Fibroblast of villous mesenchyme (primary cell): Measurements from ENCODE around the gene ZMYM2. TPM values are rescaled to one million over a fixed set of nuclear protein-coding genes. Genes with fewer than 3 reads are reported as not detected.

ENCODE experiments used
- DNase-seq: peaks from one replicate; pipeline ENCODE4 v3.0.0-alpha.2; 2010; ENCODE audit warnings: low read depth
- H3K4me3 ChIP-seq: 2 replicates; pipeline ENCODE4 v1.5.1; 2011; ENCODE audit warnings: low read depth, mild to moderate bottlenecking, low read length
- total RNA-seq: library from RNA; depleted of rRNA; stranded (reverse); fragments of >200 nt; gene quantifications from 2 replicates; pipeline ENCODE4 v1.2.3, GENCODE V29; 2012
- TF ChIP-seq, protein P1 (sequence below): IDR thresholded peaks from 2 replicates; pipeline ENCODE4 v1.5.1; 2012; ENCODE audit warnings: low read depth, mild to moderate bottlenecking, low read length; ENCODE audit not compliant: insufficient read depth

The ZMYM2 gene
- total RNA-seq, 1 donor, result 69.1 TPM

- no peak overlapping the region for H3K4me3 ChIP-seq
- TF ChIP-seq, protein P1, sequence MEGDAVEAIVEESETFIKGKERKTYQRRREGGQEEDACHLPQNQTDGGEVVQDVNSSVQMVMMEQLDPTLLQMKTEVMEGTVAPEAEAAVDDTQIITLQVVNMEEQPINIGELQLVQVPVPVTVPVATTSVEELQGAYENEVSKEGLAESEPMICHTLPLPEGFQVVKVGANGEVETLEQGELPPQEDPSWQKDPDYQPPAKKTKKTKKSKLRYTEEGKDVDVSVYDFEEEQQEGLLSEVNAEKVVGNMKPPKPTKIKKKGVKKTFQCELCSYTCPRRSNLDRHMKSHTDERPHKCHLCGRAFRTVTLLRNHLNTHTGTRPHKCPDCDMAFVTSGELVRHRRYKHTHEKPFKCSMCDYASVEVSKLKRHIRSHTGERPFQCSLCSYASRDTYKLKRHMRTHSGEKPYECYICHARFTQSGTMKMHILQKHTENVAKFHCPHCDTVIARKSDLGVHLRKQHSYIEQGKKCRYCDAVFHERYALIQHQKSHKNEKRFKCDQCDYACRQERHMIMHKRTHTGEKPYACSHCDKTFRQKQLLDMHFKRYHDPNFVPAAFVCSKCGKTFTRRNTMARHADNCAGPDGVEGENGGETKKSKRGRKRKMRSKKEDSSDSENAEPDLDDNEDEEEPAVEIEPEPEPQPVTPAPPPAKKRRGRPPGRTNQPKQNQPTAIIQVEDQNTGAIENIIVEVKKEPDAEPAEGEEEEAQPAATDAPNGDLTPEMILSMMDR, result no peak
- no peak for DNase-seq
Observed at GRCh38 chr13:20114066-20114610, 155.6 kb downstream of the ZMYM2 start.

DNA sequence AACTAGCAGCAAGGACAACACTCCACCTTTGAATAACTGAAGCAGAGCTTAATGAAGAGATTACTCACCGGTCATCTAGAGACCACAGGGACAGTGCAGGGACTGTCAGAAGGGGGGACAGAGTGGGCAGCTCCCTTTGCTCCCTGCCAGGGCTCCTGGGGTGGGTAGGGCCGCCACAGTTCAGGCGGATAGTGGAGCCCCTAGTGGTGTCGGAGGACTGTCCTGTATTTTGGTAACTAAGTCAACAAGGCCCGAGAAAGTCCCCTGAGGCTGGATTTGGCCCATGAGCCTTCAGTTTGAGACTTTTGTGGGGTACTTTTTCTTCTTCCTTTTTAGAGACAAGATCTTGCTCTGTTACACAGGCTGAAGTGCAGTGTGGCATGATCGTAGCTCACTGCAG, 157.7 kb downstream of the ZMYM2 start:
- TF ChIP-seq, protein P1, result no peak
- DNase-seq, result no peak
- no peak overlapping the region for H3K4me3 ChIP-seq

- TF ChIP-seq, protein P1, result no peak
- peak overlapping the region; percentile 64 for H3K4me3 ChIP-seq
- peak; percentile 60 for DNase-seq
Observed at GRCh38 chr13:20118268-20119140, 160.0 kb downstream of the ZMYM2 start.

- DNase-seq, result no peak
- H3K4me3 ChIP-seq, result peak overlapping the region; percentile 64
- TF ChIP-seq, protein P1, result no peak
Observed at GRCh38 chr13:20119960-20120359, 161.4 kb downstream of the ZMYM2 start.

- DNase-seq, result peak; percentile 64
- TF ChIP-seq, protein P1, result no peak
Observed at GRCh38 chr13:20121159-20121525, 162.6 kb downstream of the ZMYM2 start.

DNA sequence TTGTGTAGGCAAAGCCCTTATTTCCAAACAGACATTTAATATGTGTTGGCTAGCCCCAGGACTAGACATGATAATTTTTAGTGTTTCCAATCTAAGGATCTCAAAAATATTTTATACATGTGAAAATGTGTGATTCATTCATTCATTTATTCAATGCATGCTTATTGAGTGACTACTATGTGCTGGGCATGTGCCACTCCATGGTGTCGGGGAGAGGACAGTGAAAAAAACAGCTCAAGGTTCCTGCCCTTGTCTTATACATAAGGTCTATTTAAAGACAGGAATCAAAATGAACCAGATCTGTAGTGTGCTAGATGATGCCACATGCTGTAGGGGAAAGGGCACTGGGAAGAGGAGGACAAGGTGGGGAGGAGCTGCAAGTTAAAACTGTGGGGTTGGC, 165.8 kb downstream of the ZMYM2 start:
- H3K4me3 ChIP-seq, result no peak overlapping the region
- DNase-seq, result no peak

More at GRCh38 chr13:20121159-20121525, 162.6 kb downstream of the ZMYM2 start:
- peak overlapping the region; percentile 64 for H3K4me3 ChIP-seq

More for the DNA sequence above, 165.8 kb downstream of the ZMYM2 start:
- TF ChIP-seq, protein P1, result no peak
